Activated CD8-positive, alpha-beta memory T cell treated with anti-CD3 and anti-CD28 coated beads, Interleukin-2, amount 50 U/mL, for 24 hours (primary cell): ENCODE measurements around the gene SIGLEC10.

Source experiments
- DNase-seq: peaks from one replicate; pipeline ENCODE4 v3.0.0-alpha.2; 2020; ENCODE audit errors: extremely low read depth

Gene SIGLEC10

GRCh38 chr19:51396175-51396574 lies 21.3 kb downstream of the SIGLEC10 start:
- no peak for DNase-seq

GRCh38 chr19:51394050-51394836 lies 23.2 kb downstream of the SIGLEC10 start:
- DNase-seq, result peak; percentile 83

- no peak for DNase-seq
Measured at GRCh38 chr19:51392701-51393100, 24.7 kb downstream of the SIGLEC10 start.

GRCh38 chr19:51391073-51391611 lies 26.3 kb downstream of the SIGLEC10 start:
- no peak for DNase-seq

GRCh38 chr19:51389143-51389542 lies 28.3 kb downstream of the SIGLEC10 start:
- DNase-seq, result no peak

- DNase-seq, result no peak
Measured at GRCh38 chr19:51387924-51388389, 29.5 kb downstream of the SIGLEC10 start, which contains the start of gene LIM2. LIM2 (minus strand) TSS chr19:51387974; CDS start chr19:51387443, 531 bp downstream.

- DNase-seq, result no peak
Measured at GRCh38 chr19:51386882-51387520, 30.4 kb downstream of the SIGLEC10 start.

- DNase-seq, result no peak
Measured at GRCh38 chr19:51382004-51382403, 35.4 kb downstream of the SIGLEC10 start.

- no peak for DNase-seq
Measured at GRCh38 chr19:51380379-51380778, 37.1 kb downstream of the SIGLEC10 start.

GRCh38 chr19:51377422-51377821 lies 40.0 kb downstream of the SIGLEC10 start:
- no peak for DNase-seq

GRCh38 chr19:51375504-51376221 lies 41.8 kb downstream of the SIGLEC10 start:
- DNase-seq, result no peak

GRCh38 chr19:51372649-51373504 lies 44.6 kb downstream of the SIGLEC10 start, which contains the start of gene NKG7:
NKG7 (minus strand) TSS chr19:51372654; CDS start chr19:51372535, 119 bp downstream.
- DNase-seq, result peak; percentile 80

- DNase-seq, result no peak
Measured at GRCh38 chr19:51372021-51372648, 45.3 kb downstream of the SIGLEC10 start.

- no peak for DNase-seq
Measured at GRCh38 chr19:51371186-51371690, 46.2 kb downstream of the SIGLEC10 start.

GRCh38 chr19:51370230-51370629 lies 47.2 kb downstream of the SIGLEC10 start:
- DNase-seq, result no peak

GRCh38 chr19:51368366-51369282 lies 48.8 kb downstream of the SIGLEC10 start, which contains the start of gene CLDND2:
CLDND2 (minus strand) TSS chr19:51369003; CDS start chr19:51368577, 426 bp downstream.
- no peak for DNase-seq

GRCh38 chr19:51367565-51368365 lies 49.7 kb downstream of the SIGLEC10 start:
- DNase-seq, result peak; percentile 98

- no peak for DNase-seq
Measured at GRCh38 chr19:51367255-51367564, 50.2 kb downstream of the SIGLEC10 start.
